Karpas-422 (cell line): ENCODE measurements around the gene PLXNA2. TPM values are rescaled to one million over a fixed set of nuclear protein-coding genes. Genes with fewer than 3 reads are reported as not detected.

Experiments
- DNase-seq: peaks from one replicate; pipeline ENCODE4 v3.0.0-alpha.2; 2015
- H2AFZ ChIP-seq: fragments of 200-600 bp; sonication (generic); 2 replicates; pipeline ENCODE4 v1.6.1; 2014; ENCODE audit warnings: antibody characterized with exemption, low read length, mixed read lengths
- H3K27ac ChIP-seq: fragments of 200-600 bp; sonication (generic); 2 replicates; pipeline ENCODE4 v1.5.1; 2014; ENCODE audit warnings: mild to moderate bottlenecking, low read length, moderate library complexity
- H3K27me3 ChIP-seq: fragments of 200-600 bp; sonication (generic); 2 replicates; pipeline ENCODE4 v1.6.1; 2014; ENCODE audit warnings: low read length, mixed read lengths
- H3K36me3 ChIP-seq: fragments of 200-600 bp; sonication (generic); 2 replicates; pipeline ENCODE4 v1.6.1; 2014; ENCODE audit warnings: low read length, mixed read lengths; ENCODE audit not compliant: insufficient read depth
- H3K4me1 ChIP-seq: fragments of 200-600 bp; sonication (generic); 2 replicates; pipeline ENCODE4 v1.6.1; 2014; ENCODE audit warnings: mild to moderate bottlenecking, low read length, mixed read lengths
- H3K4me2 ChIP-seq: fragments of 200-600 bp; sonication (generic); 2 replicates; pipeline ENCODE4 v1.6.1; 2014; ENCODE audit warnings: low read length, low read depth, mild to moderate bottlenecking; ENCODE audit not compliant: poor library complexity, severe bottlenecking
- H3K4me3 ChIP-seq: fragments of 200-600 bp; sonication (generic); 2 replicates; pipeline ENCODE4 v1.5.1; 2014; ENCODE audit warnings: mild to moderate bottlenecking, antibody characterized with exemption, low read length, mixed read lengths
- H3K79me2 ChIP-seq: fragments of 200-600 bp; sonication (generic); 2 replicates; pipeline ENCODE4 v1.6.1; 2014; ENCODE audit warnings: mild to moderate bottlenecking, low read length, mixed read lengths
- H3K9ac ChIP-seq: fragments of 200-600 bp; sonication (generic); 2 replicates; pipeline ENCODE4 v1.6.0; 2014; ENCODE audit warnings: low read length
- H3K9me2 ChIP-seq: fragments of 200-600 bp; sonication (generic), shearing (Covaris generic); replicated peaks from 2 replicates; pipeline ENCODE4 v1.6.0; 2014; ENCODE audit warnings: mild to moderate bottlenecking, low read length, moderate library complexity; ENCODE audit not compliant: insufficient read depth
- H3K9me3 ChIP-seq: fragments of 300-700, 200-600 bp; sonication (generic); 2 replicates; pipeline ENCODE4 v1.6.1; 2014; ENCODE audit warnings: low read length, mixed read lengths
- H4K20me1 ChIP-seq: fragments of 200-600 bp; sonication (generic); 2 replicates; pipeline ENCODE4 v1.6.1; 2014; ENCODE audit warnings: mild to moderate bottlenecking, antibody characterized with exemption, low read length, low read depth; ENCODE audit not compliant: insufficient read depth
- total RNA-seq: library from RNA; depleted of rRNA; stranded (reverse); fragments of >200 nt; shearing (Covaris generic); gene quantifications from 2 replicates; pipeline ENCODE4 v1.2.3, GENCODE V29; 2014; ENCODE audit warnings: low replicate concordance

Gene PLXNA2
- total RNA-seq, 1 experiment from 2014 or later, result not detected

DNA sequence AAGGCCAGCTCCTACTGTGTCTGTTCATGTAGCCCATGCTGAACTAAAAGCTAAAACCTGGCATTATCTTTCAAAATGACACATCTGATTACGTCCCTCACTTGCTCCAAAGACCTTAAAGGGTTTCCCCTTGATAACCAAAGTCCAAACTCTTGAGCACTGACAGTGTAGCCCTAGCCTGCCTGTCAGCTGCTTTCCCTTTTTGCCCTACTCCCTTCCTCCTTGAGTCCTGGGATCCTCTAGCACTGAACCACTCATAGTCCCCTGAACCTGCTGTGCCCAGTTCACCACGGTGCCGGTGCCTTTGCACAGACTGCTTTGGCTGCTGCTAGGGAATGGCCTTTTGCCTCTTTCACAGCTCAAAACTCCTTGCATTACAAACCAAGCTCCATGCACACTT is 67.5 kb downstream of the PLXNA2 start:
- Histone ChIP-seq H3K27me3 (no peaks in the 10 kb centered on the region), H3K4me1 (peaks cover 8% of the 10 kb centered on the region), H3K9me3 (no peaks in the 10 kb centered on the region), H4K20me1 (0 out of 2 replicates have a peak, but pooled peaks cover 2% of the 10 kb centered on the region), H3K4me2 (no peak overlapping the region), H3K27ac (no peak overlapping the region), H3K79me2 (no peaks in the 10 kb centered on the region), H3K9me2 (no peaks in the 10 kb centered on the region), H3K36me3 (no peaks in the 10 kb centered on the region), H2AFZ (no peak overlapping the region), H3K9ac (no peak overlapping the region), H3K4me3 (no peak overlapping the region)
- DNase-seq, result no peak

DNA sequence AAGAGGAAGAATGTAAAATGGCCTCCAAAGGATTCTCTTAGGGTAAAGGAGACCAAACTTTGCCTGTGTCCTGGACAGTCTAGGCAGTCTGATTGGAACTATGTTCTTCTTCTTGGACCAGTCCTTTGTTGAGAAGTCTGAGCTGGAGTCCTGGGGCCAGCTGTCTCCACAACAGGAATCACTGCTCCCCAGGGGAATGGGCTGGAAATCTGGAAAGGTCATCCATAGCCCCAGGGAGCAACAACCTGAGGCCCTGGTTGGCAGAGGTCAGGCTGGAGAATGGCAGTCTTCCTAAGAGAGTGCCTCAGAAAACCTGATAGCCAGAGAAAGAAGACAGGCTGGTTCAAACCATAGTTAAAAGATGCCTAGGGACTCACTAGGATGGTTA is 68.7 kb downstream of the PLXNA2 start:
- no peak overlapping the region for H3K4me2 ChIP-seq
- no peaks in the 10 kb centered on the region for H3K79me2 ChIP-seq
- H3K9me3 ChIP-seq, result no peaks in the 10 kb centered on the region
- no peak overlapping the region for H3K27ac ChIP-seq
- H4K20me1 ChIP-seq, result no peaks in the 10 kb centered on the region
- DNase-seq, result no peak
- no peaks in the 10 kb centered on the region for H3K36me3 ChIP-seq
- H2AFZ ChIP-seq, result no peak overlapping the region
- H3K4me3 ChIP-seq, result no peak overlapping the region
- H3K4me1 ChIP-seq, result peaks cover 8% of the 10 kb centered on the region
- H3K9ac ChIP-seq, result no peak overlapping the region
- no peaks in the 10 kb centered on the region for H3K27me3 ChIP-seq
- H3K9me2 ChIP-seq, result no peaks in the 10 kb centered on the region

DNA sequence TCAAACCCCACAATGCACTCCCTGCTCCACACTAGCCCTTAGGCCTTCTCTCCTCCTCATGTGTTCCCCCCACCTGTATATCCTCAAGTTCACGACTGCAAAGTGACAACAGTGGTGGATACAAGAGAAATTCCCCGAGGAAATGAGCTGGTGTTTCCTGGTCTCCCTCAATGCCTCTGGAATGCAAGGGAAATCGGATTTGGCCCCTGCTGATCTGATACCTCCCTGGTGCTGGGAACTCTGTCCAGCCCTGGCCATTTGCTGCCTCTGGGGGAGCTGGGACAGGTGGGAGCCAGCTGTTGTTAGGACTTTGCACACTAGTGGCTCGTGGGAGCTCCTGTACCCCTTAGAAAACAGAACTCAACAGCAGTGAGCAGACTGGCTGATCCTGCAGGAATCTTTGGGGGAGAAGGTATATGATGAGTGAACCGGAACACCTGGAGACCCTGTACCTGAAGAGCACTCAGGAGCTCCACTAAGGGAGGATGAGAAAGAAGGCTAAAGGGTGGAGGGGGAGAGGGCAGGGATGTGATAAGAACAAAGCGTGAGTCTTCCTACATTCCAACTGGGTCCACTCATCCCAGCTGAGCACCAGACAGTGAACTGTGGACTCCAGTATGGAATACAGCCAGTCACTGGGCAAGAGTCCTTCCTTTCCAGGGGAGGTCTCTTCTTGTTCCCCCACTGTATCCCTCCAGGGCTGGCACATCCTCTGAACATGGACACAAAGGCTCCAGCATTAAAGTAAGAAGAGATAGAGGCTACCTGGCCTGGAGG is 69.3 kb downstream of the PLXNA2 start:
- peaks cover 8% of the 10 kb centered on the region for H3K4me1 ChIP-seq
- H3K79me2 ChIP-seq, result no peaks in the 10 kb centered on the region
- H4K20me1 ChIP-seq, result no peaks in the 10 kb centered on the region
- H3K36me3 ChIP-seq, result no peaks in the 10 kb centered on the region
- DNase-seq, result no peak
- H3K27ac ChIP-seq, result no peak overlapping the region
- H3K4me3 ChIP-seq, result no peak overlapping the region
- H3K27me3 ChIP-seq, result no peaks in the 10 kb centered on the region
- H3K9me2 ChIP-seq, result no peaks in the 10 kb centered on the region
- H3K9me3 ChIP-seq, result no peaks in the 10 kb centered on the region
- H3K4me2 ChIP-seq, result no peak overlapping the region
- no peak overlapping the region for H2AFZ ChIP-seq
- no peak overlapping the region for H3K9ac ChIP-seq

DNA sequence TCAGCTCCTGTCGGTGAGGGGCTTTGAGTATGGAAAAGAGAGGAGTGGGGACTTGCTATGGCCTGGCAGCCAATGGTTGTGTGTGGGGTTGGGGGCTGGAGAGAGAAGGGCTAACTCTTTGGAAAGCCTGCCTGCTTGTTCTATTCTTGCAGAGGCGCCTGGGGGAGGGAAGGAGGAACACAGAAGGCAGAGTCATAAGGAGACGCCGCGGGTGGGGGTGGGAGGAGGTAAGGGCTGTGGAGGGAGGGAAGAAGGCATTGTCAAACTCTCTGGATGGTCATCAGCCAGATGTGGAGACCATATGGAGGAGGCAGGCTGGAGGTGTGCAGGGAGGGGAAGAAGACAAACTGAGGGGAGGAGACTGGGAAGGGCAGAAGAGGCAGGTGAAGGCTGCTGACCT is 70.0 kb downstream of the PLXNA2 start:
- no peaks in the 10 kb centered on the region for H4K20me1 ChIP-seq
- H3K36me3 ChIP-seq, result no peaks in the 10 kb centered on the region
- H3K27ac ChIP-seq, result no peak overlapping the region
- no peak overlapping the region for H2AFZ ChIP-seq
- H3K27me3 ChIP-seq, result no peaks in the 10 kb centered on the region
- no peaks in the 10 kb centered on the region for H3K9me3 ChIP-seq
- peaks cover 8% of the 10 kb centered on the region for H3K4me1 ChIP-seq
- H3K4me3 ChIP-seq, result no peak overlapping the region
- no peaks in the 10 kb centered on the region for H3K79me2 ChIP-seq
- no peak for DNase-seq
- no peaks in the 10 kb centered on the region for H3K9me2 ChIP-seq
- H3K4me2 ChIP-seq, result no peak overlapping the region
- no peak overlapping the region for H3K9ac ChIP-seq

DNA sequence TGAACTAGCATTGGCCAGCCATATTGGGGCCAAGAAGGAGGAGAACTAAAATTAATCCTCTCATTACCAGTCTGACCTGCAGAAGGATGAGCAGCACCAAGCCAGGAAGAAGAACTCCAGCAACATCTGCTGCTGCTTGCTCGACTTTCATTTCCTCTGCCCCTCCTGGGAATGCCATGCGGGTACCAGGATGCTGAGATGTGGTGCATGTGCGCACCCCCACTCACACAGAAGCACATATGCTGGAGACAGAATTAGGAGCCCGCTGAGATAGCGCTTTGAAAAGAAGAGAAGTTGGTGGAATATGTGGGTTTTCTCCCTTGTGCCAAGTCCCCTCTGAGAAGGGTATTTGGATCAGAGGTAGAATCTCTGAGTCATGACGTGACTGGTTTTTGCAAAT is 70.4 kb downstream of the PLXNA2 start:
- Histone ChIP-seq H3K4me2 (no peak overlapping the region), H3K9me2 (no peaks in the 10 kb centered on the region), H3K27me3 (no peaks in the 10 kb centered on the region), H3K4me3 (no peak overlapping the region), H3K9me3 (no peaks in the 10 kb centered on the region), H3K36me3 (no peaks in the 10 kb centered on the region), H3K9ac (no peak overlapping the region), H3K79me2 (no peaks in the 10 kb centered on the region), H3K27ac (no peak overlapping the region), H4K20me1 (no peaks in the 10 kb centered on the region), H2AFZ (no peak overlapping the region), H3K4me1 (peaks cover 8% of the 10 kb centered on the region)
- DNase-seq, result no peak

DNA sequence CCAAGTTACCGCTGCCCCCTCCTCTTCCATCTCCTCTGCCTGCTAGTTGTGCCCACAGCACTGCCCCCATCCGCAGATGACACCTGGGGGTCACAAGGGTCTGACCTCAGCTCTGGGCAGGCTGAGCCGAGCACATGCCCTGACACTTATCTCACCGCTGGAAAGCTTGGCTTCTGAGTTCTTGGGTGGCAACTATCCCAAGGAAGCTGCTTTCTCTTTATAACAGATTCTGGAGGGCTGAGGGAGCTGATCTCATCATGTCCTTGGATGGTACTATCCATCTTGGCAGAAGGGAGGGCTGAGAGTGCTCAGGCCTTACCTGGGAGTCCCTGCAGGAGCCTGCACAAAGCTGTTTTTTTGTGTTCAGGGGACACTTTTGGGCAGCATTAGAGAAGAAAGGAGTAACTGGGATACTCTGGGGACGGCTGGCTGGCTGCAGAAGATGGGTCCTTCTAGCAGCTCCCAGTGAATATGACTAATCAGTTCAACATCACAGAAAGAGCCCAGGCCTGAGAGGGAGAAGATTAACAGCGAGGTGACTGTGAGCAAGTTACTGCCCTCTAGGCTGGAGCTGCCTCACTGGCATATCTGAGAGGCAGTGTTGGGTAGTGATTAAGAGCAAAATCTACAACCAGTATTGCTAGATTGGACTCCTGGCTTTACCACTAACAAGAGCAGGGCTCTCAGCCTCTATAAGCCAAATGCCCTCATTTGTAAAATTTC is 71.6 kb downstream of the PLXNA2 start:
- no peak for DNase-seq
- H3K4me1 ChIP-seq, result peaks cover 3% of the 10 kb centered on the region
- H3K4me2 ChIP-seq, result no peak overlapping the region
- H3K27ac ChIP-seq, result no peak overlapping the region
- no peak overlapping the region for H3K9ac ChIP-seq
- H2AFZ ChIP-seq, result no peak overlapping the region
- no peaks in the 10 kb centered on the region for H4K20me1 ChIP-seq
- no peaks in the 10 kb centered on the region for H3K79me2 ChIP-seq
- H3K27me3 ChIP-seq, result no peaks in the 10 kb centered on the region
- H3K9me3 ChIP-seq, result no peaks in the 10 kb centered on the region
- H3K36me3 ChIP-seq, result no peaks in the 10 kb centered on the region
- no peak overlapping the region for H3K4me3 ChIP-seq
- no peaks in the 10 kb centered on the region for H3K9me2 ChIP-seq

DNA sequence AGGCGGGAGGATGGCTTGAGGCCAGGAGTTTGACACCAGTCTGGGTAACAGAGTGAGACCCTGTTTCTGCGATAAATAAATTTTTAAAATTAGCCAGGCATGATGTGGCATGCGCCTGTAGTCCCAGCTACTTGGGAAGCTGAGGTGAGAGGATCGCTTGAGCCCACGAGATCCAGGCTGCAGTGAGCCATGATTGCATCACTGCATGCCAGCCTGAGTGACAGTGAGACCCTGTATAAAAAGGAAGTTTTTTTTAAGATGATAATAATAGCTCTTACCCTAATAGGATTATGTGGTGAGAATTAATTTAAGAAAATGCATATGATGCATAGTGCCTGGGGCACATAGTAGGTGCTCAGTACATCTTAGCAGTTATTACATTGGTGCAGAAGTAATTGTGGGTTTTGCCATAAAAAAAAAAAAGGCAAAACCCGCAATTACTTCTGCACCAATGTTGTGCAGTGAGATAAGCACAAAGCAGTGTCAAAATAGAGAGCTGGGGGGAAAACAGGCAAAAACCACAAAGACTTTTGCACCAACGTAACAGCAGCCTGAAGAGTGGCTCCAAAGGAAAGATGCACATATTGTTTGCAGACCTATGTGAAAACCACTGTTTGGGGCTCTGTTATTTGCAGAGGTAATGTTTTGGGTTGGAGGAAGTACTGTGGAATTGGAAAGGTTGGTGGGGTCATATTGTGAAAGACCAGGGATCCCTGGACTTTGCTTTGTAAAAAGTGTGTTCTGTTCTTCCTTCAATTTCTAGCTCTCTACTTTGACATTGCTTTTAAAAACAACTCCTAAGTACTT is 72.4 kb downstream of the PLXNA2 start:
- no peak overlapping the region for H3K9ac ChIP-seq
- H4K20me1 ChIP-seq, result no peaks in the 10 kb centered on the region
- H3K4me3 ChIP-seq, result no peak overlapping the region
- no peaks in the 10 kb centered on the region for H3K79me2 ChIP-seq
- no peak for DNase-seq
- H3K27me3 ChIP-seq, result no peaks in the 10 kb centered on the region
- no peak overlapping the region for H3K4me2 ChIP-seq
- H3K27ac ChIP-seq, result no peak overlapping the region
- no peaks in the 10 kb centered on the region for H3K9me2 ChIP-seq
- H3K36me3 ChIP-seq, result no peaks in the 10 kb centered on the region
- no peaks in the 10 kb centered on the region for H3K9me3 ChIP-seq
- no peaks in the 10 kb centered on the region; the same call in 1 of the 2 replicates for H3K4me1 ChIP-seq
- H2AFZ ChIP-seq, result no peak overlapping the region

DNA sequence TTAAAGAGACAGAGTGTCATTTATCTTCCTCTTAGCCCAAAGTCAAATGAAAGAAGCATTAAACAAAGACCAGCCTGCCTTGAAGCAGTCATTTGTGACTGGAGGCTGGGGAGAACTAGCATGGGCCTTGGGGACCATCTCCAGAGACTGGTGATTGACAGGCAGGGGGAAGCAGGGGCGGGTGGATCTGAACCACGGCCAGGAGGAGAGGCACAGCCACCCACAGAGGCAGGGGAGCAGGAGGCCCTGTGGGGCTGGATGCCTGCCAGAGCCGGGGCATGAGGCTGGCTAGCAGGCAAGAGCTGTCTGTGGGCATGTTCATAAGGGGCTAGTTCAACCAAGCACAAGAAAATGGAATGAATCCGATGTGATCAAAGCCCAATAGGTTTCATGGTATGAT is 73.9 kb downstream of the PLXNA2 start:
- no peaks in the 10 kb centered on the region for H4K20me1 ChIP-seq
- H3K4me1 ChIP-seq, result no peaks in the 10 kb centered on the region; the same call in 1 of the 2 replicates
- H3K9ac ChIP-seq, result no peak overlapping the region
- no peak overlapping the region for H3K4me3 ChIP-seq
- no peak overlapping the region for H2AFZ ChIP-seq
- H3K9me3 ChIP-seq, result no peaks in the 10 kb centered on the region
- no peak for DNase-seq
- H3K36me3 ChIP-seq, result no peaks in the 10 kb centered on the region
- no peak overlapping the region for H3K27ac ChIP-seq
- H3K79me2 ChIP-seq, result no peaks in the 10 kb centered on the region
- no peak overlapping the region for H3K4me2 ChIP-seq
- no peaks in the 10 kb centered on the region for H3K27me3 ChIP-seq
- no peaks in the 10 kb centered on the region for H3K9me2 ChIP-seq
